ENCODE measurements around the gene KCNIP3.

DNA sequence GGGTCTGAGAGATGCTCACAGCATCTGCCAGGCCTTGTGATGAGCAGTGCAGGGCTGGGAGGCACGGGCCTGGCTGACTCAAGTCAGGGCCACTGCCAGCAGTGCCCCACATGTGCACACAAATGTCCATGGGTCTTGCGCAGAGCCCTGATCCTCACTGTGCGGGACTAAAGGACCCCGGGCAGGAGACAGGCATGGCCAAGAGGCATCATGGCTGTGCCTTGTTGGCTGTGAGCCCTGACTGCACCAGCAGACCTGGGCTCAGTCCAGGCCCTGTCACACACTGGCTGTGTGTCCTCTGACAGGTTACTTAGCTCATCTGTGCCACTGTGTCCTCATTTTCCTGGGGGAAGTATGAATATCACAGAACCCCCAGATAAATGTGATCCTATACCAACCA is 4.0 kb downstream of the KCNIP3 start:
- TF ChIP-seq TAF1 (IDR thresholded peaks at IDR 0.05; ENCODE audit: low read depth, low read length) (no peak), POLR2AphosphoS5 (IDR thresholded peaks at IDR 0.05; ENCODE audit: low read depth, low read length) (no peak), POLR2A (IDR thresholded peaks at IDR 0.05; ENCODE audit: low read depth, low read length) (no peak), SPI1 (IDR thresholded peaks at IDR 0.05; ENCODE audit: low read depth, low read length) (no peak), PAX5 (IDR thresholded peaks at IDR 0.05; ENCODE audit: insufficient read depth, low read length, severe bottlenecking) (no peak)
